H1 (cell line): Measurements from ENCODE around the gene CKAP5. TPM values are rescaled to one million over a fixed set of nuclear protein-coding genes. Genes with fewer than 3 reads are reported as not detected.
A peak's percentile ranks its signal among the peaks of the same experiment; 100 is the strongest.

Experiments used
- CTCF ChIA-PET: fragments of 300-600 bp; sonication (Branson Sonifier 250); formaldehyde crosslinking; loops from one replicate; lab custom pipeline; 2021; ENCODE audit not compliant: partially characterized antibody; lab: Charles Lee
- POLR2A ChIA-PET: fragments of 300-600 bp; sonication (Branson Sonifier 250); formaldehyde crosslinking; loops from one replicate; lab custom pipeline; 2021; ENCODE audit warnings: inconsistent platforms; ENCODE audit not compliant: partially characterized antibody; lab: Charles Lee
- DNase-seq, 2 experiments: peaks; one replicate each; pipeline versions ENCODE4 v3.0.0 to v3.0.0-alpha.2; 2010 to 2022; ENCODE audit warnings: low spot score in 2 of 2, low read depth in 1 of 2, mixed read lengths in 1 of 2
- FAIRE-seq: peaks from 2 replicates; lab custom pipeline; 2011; peaks lifted over from hg19 to GRCh38; lab: Jason Lieb, UNC
- H2AFZ ChIP-seq: 2 replicates; pipeline ENCODE4 v1.8.1; 2012; ENCODE audit warnings: low read length, inconsistent platforms
- H2AK5ac ChIP-seq: 2 replicates; pipeline ENCODE4 v1.6.1; 2013; ENCODE audit warnings: low read depth, low read length
- H2BK120ac ChIP-seq: replicated peaks from 2 replicates; pipeline ENCODE3; 2013; ENCODE audit warnings: low read depth, low read length, inconsistent platforms
- H2BK12ac ChIP-seq: 2 replicates; pipeline ENCODE4 v1.6.1; 2013; ENCODE audit warnings: low read depth, low read length
- H2BK15ac ChIP-seq: 2 replicates; pipeline ENCODE4 v1.6.1; 2013; ENCODE audit warnings: low read length
- H2BK20ac ChIP-seq: 2 replicates; pipeline ENCODE4 v1.6.1; 2013; ENCODE audit warnings: low read length
- H2BK5ac ChIP-seq: 2 replicates; pipeline ENCODE4 v1.6.1; 2013; ENCODE audit warnings: low read depth, low read length
- H3K14ac ChIP-seq: 2 replicates; pipeline ENCODE4 v1.6.1; 2013; ENCODE audit warnings: inconsistent platforms; ENCODE audit not compliant: insufficient read length
- H3K18ac ChIP-seq: 2 replicates; pipeline ENCODE4 v1.6.1; 2013; ENCODE audit warnings: low read length; ENCODE audit errors: extremely low read depth
- H3K23ac ChIP-seq: 2 replicates; pipeline ENCODE4 v1.6.1; 2013; ENCODE audit warnings: inconsistent platforms; ENCODE audit not compliant: insufficient read length
- H3K23me2 ChIP-seq: 2 replicates; pipeline ENCODE4 v1.6.1; 2013; ENCODE audit warnings: low read depth, low read length
- H3K27ac ChIP-seq: 2 replicates; pipeline ENCODE4 v1.6.1; 2011; ENCODE audit warnings: low read depth, low read length, inconsistent platforms
- H3K27me3 ChIP-seq, 4 experiments: replicated peaks in 1 of 4; 1 replicate in 1 of 4; 2 replicates in 3 of 4; pipeline versions ENCODE4 v1.6.1 to v1.8.1; 2011 to 2013; ENCODE audit warnings: low read length in 3 of 4, mild to moderate bottlenecking in 3 of 4, inconsistent platforms in 2 of 4, mixed read lengths in 2 of 4, moderate library complexity in 1 of 4; ENCODE audit not compliant: control insufficient read depth in 3 of 4, insufficient read depth in 3 of 4; ENCODE audit errors: extremely low read depth in 1 of 4
- H3K36me3 ChIP-seq, 4 experiments: 2 replicates each; pipeline versions ENCODE4 v1.6.1 to v1.8.1; 2011 to 2013; ENCODE audit warnings: mild to moderate bottlenecking in 4 of 4, low read length in 3 of 4, moderate library complexity in 2 of 4, control low read depth in 1 of 4, inconsistent platforms in 1 of 4; ENCODE audit not compliant: insufficient read depth in 4 of 4, control insufficient read depth in 2 of 4
- H3K4ac ChIP-seq: replicated peaks from 2 replicates; pipeline ENCODE3; 2013; ENCODE audit warnings: low read length, low read depth, mixed read lengths, inconsistent platforms; ENCODE audit not compliant: insufficient read length
- H3K4me1 ChIP-seq, 4 experiments: replicated peaks in 1 of 4; 1 replicate in 1 of 4; 2 replicates in 3 of 4; pipeline versions ENCODE4 v1.6.1 to v1.8.1; 2011 to 2013; ENCODE audit warnings: low read length in 3 of 4, inconsistent platforms in 2 of 4, mixed read lengths in 1 of 4; ENCODE audit not compliant: insufficient read depth in 4 of 4, control insufficient read depth in 3 of 4
- H3K4me2 ChIP-seq, 2 experiments: 2 replicates each; pipeline versions ENCODE4 v1.6.1 to v1.8.1; 2011 to 2013; ENCODE audit warnings: low read depth in 2 of 2, low read length in 2 of 2, control low read depth in 1 of 2, inconsistent platforms in 1 of 2, mild to moderate bottlenecking in 1 of 2; ENCODE audit not compliant: insufficient read depth in 1 of 2
- H3K4me3 ChIP-seq, 4 experiments: fragments of 200-600, 300-600 bp in 1 of 4; sonication (generic), shearing (Covaris generic), sonication (Bioruptor Twin) in 1 of 4; 2 replicates each; pipeline versions ENCODE4 v1.5.1 to v1.8.1; 2011 to 2016; ENCODE audit warnings: low read length in 4 of 4, low read depth in 3 of 4, control low read depth in 2 of 4, inconsistent platforms in 2 of 4, mild to moderate bottlenecking in 2 of 4, mixed read lengths in 1 of 4, moderate library complexity in 1 of 4; ENCODE audit not compliant: insufficient read depth in 2 of 4; ENCODE audit errors: extremely low read depth in 1 of 4
- H3K56ac ChIP-seq: replicated peaks from 2 replicates; pipeline ENCODE3; 2013; ENCODE audit warnings: low read depth, mild to moderate bottlenecking, mixed read lengths, low read length, inconsistent platforms; ENCODE audit not compliant: insufficient read length
- H3K79me1 ChIP-seq: 2 replicates; pipeline ENCODE4 v1.6.1; 2013; ENCODE audit warnings: low read depth, low read length, control low read depth
- H3K79me2 ChIP-seq, 2 experiments: 2 replicates each; pipeline versions ENCODE4 v1.6.1 to v1.8.1; 2012 to 2013; ENCODE audit warnings: low read length in 2 of 2, mild to moderate bottlenecking in 2 of 2, inconsistent platforms in 1 of 2; ENCODE audit not compliant: insufficient read depth in 2 of 2, control insufficient read depth in 1 of 2
- H3K9ac ChIP-seq, 4 experiments: replicated peaks in 1 of 4; 1 replicate in 1 of 4; 2 replicates in 3 of 4; pipeline versions ENCODE4 v1.6.1 to v1.8.1; 2011 to 2013; ENCODE audit warnings: low read depth in 3 of 4, low read length in 3 of 4, control low read depth in 2 of 4, mild to moderate bottlenecking in 2 of 4, moderate library complexity in 2 of 4, inconsistent platforms in 1 of 4; ENCODE audit errors: extremely low read depth in 1 of 4
- H3K9me3 ChIP-seq, 2 experiments: 2 replicates each; pipeline versions ENCODE4 v1.6.1 to v1.8.1; 2012 to 2013; ENCODE audit warnings: mild to moderate bottlenecking in 2 of 2, moderate library complexity in 2 of 2, control low read depth in 1 of 2, inconsistent platforms in 1 of 2, low read depth in 1 of 2, low read length in 1 of 2, mixed read lengths in 1 of 2; ENCODE audit not compliant: insufficient read depth in 2 of 2
- H4K20me1 ChIP-seq, 2 experiments: replicated peaks in 1 of 2; 2 replicates each; pipeline versions ENCODE3 to v1.8.1; 2011 to 2013; ENCODE audit warnings: inconsistent platforms in 2 of 2, low read length in 2 of 2, mild to moderate bottlenecking in 1 of 2; ENCODE audit not compliant: insufficient read depth in 2 of 2, control insufficient read depth in 1 of 2
- H4K5ac ChIP-seq: 2 replicates; pipeline ENCODE4 v1.6.1; 2013; ENCODE audit warnings: low read length, low read depth, mixed read lengths, inconsistent platforms; ENCODE audit not compliant: insufficient read length
- H4K8ac ChIP-seq: 2 replicates; pipeline ENCODE4 v1.8.0; 2013; ENCODE audit warnings: mild to moderate bottlenecking, moderate library complexity, low read length, inconsistent platforms; ENCODE audit not compliant: insufficient read depth; ENCODE audit errors: extremely low read depth
- H4K91ac ChIP-seq: replicated peaks from 2 replicates; pipeline ENCODE3; 2013; ENCODE audit warnings: low read length, mixed read lengths, inconsistent platforms; ENCODE audit not compliant: insufficient read length
- BCL11A ChIP-seq, 2 experiments: IDR thresholded peaks; one replicate each; pipeline ENCODE4 v1.6.1; 2011; ENCODE audit warnings: low read depth in 2 of 2, low read length in 2 of 2, mild to moderate bottlenecking in 2 of 2
- CBX5 ChIP-seq: fragments of 300-800, 300-1000 bp; sonication (generic); IDR thresholded peaks from 2 replicates; pipeline ENCODE4 v1.7.1; 2016; ENCODE audit warnings: antibody characterized with exemption, low read length, low read depth
- CBX8 ChIP-seq: fragments of 300-800, 300-1000 bp; sonication (generic); IDR thresholded peaks from 2 replicates; pipeline ENCODE4 v1.7.1; 2016; ENCODE audit warnings: low read depth, low read length, borderline replicate concordance
- CHD2 ChIP-seq: IDR thresholded peaks from 2 replicates; pipeline ENCODE4 v1.6.1; 2012; ENCODE audit warnings: low read length, improper control_type of control experiment
- CREB1 ChIP-seq: IDR thresholded peaks from 2 replicates; pipeline ENCODE4 v1.6.1; 2012; ENCODE audit warnings: inconsistent platforms
- EP300 ChIP-seq, 2 experiments: IDR thresholded peaks; 1 replicate in 1 of 2; 2 replicates in 1 of 2; pipeline ENCODE4 v1.6.1; 2011 to 2012; ENCODE audit warnings: low read depth in 2 of 2, low read length in 2 of 2, mild to moderate bottlenecking in 2 of 2, borderline replicate concordance in 1 of 2, inconsistent platforms in 1 of 2, moderate library complexity in 1 of 2
- KDM4A ChIP-seq: IDR thresholded peaks from one replicate; pipeline ENCODE4 v1.7.1; 2012; ENCODE audit warnings: low read depth, mild to moderate bottlenecking, moderate library complexity, low read length, inconsistent platforms; ENCODE audit not compliant: severe bottlenecking
- MAFK ChIP-seq: IDR thresholded peaks from 2 replicates; pipeline ENCODE4 v1.6.1; 2012; ENCODE audit warnings: low read depth, mild to moderate bottlenecking, improper control_type of control experiment, low read length
- NRF1 ChIP-seq: IDR thresholded peaks from 2 replicates; pipeline ENCODE4 v1.6.1; 2011; ENCODE audit warnings: mild to moderate bottlenecking, low read depth, low read length, improper control_type of control experiment
- RBBP5 ChIP-seq: IDR thresholded peaks from 2 replicates; pipeline ENCODE4 v1.7.1; 2012; ENCODE audit warnings: low read depth, mild to moderate bottlenecking, inconsistent platforms, low read length, moderate library complexity, borderline replicate concordance
- SIX5 ChIP-seq: IDR thresholded peaks from 2 replicates; pipeline ENCODE4 v1.6.1; 2011; ENCODE audit warnings: mild to moderate bottlenecking, low read depth, low read length
- SP2 ChIP-seq: IDR thresholded peaks from 2 replicates; pipeline ENCODE4 v1.6.1; 2012; ENCODE audit warnings: mild to moderate bottlenecking, low read length, inconsistent platforms
- TBP ChIP-seq: IDR thresholded peaks from 2 replicates; pipeline ENCODE4 v1.6.1; 2011; ENCODE audit warnings: low read depth, low read length, improper control_type of control experiment
- TCF12 ChIP-seq: IDR thresholded peaks from 2 replicates; pipeline ENCODE4 v1.6.1; 2011; ENCODE audit warnings: low read depth, mild to moderate bottlenecking, low read length
- ZNF274 ChIP-seq: IDR thresholded peaks from 2 replicates; pipeline ENCODE4 v1.7.0; 2012; ENCODE audit warnings: low read length, borderline replicate concordance; ENCODE audit errors: extremely low read depth
- WGBS, 2 experiments: shearing (Covaris generic) in 1 of 2; methylation state at CpG; one replicate each; pipeline versions ENCODE4 v1.1.6 to v1.1.7; 2013 to 2015; ENCODE audit warnings: low lambda C conversion rate in 2 of 2, mixed read lengths in 2 of 2, inconsistent platforms in 1 of 2, low coverage in 1 of 2, missing lambda C conversion rate in 1 of 2; ENCODE audit not compliant: insufficient replicate concordance in 2 of 2, insufficient coverage in 1 of 2, insufficient read length in 1 of 2; ENCODE audit errors: extremely low coverage in 1 of 2, missing lambda C conversion rate in 1 of 2; 5-methylcytosine and 5-hydroxymethylcytosine counted together
- polyA plus RNA-seq, 7 experiments: library from polyadenylated mRNA; depleted of rRNA in 3 of 7; stranded (reverse) in 5 of 7; unstranded in 2 of 7; fragments of >200 nt in 5 of 7; fragments of 200-250 nt in 2 of 7; gene quantifications; 1 replicate in 5 of 7; 2 replicates in 1 of 7; 4 replicates in 1 of 7; pipeline versions ENCODE4 v1.2.1 to v1.2.3, GENCODE V29; 2011 to 2013; ENCODE audit warnings: missing spikeins in 2 of 7, mixed read lengths in 2 of 7
- total RNA-seq: library from RNA; stranded (reverse); fragmentation: NEBNext Ultra II Directional; extraction: Animal tissue kit (Norgen Biotek cat#: 25700); gene quantifications from 2 replicates; pipeline ENCODE4 v1.2.1, GENCODE V29; 2021

CKAP5 gene
- total and polyA plus RNA-seq, 2 of the 8 experiments (the other 6 are each of a cell fraction or from before 2014, with no cell fraction given), result 64.8 to 185 TPM

GRCh38 chr11:46895821-46896220, 49.7 kb upstream of the CKAP5 start:
- no peak for FAIRE-seq
- DNase-seq, result no peak
- Histone ChIP-seq H3K9me3 (peaks cover 4 to 8% of the 10 kb centered on the region in 2 experiments; a peak in 2 of 4 replicates), H3K56ac (no peak overlapping the region), H2BK12ac (no peak overlapping the region), H3K4ac (no peak overlapping the region), H3K23ac (no peak overlapping the region), H3K79me1 (no peaks in the 10 kb centered on the region), H3K27ac (no peak overlapping the region), H4K91ac (no peak overlapping the region), H4K8ac (peak overlapping the region; percentile 9; the same call in 1 of the 2 replicates), H4K5ac (no peak overlapping the region), H4K20me1 (peaks cover 0 to 6% of the 10 kb centered on the region in 2 experiments), H3K4me2 (no peak overlapping the region), H3K79me2 (no peaks in the 10 kb centered on the region), H3K14ac (no peak overlapping the region), H2AK5ac (no peak overlapping the region), H2BK5ac (no peak overlapping the region), H3K36me3 (peaks cover 2 to 24% (median 16%) of the 10 kb centered on the region in 4 experiments; a peak in 7 of 8 replicates), H3K23me2 (peaks cover 2% of the 10 kb centered on the region; the same call in 1 of the 2 replicates), H3K4me1 (0 out of 7 replicates have a peak, but pooled peaks cover 0 to 2% (median 0%) of the 10 kb centered on the region in 4 experiments), H3K9ac (no peak overlapping the region), H2BK120ac (no peak overlapping the region), H3K4me3 (no peak overlapping the region), H3K18ac (no peak overlapping the region), H2AFZ (no peak overlapping the region), H2BK20ac (no peak overlapping the region), H2BK15ac (no peak overlapping the region), H3K27me3 (no peaks in the 10 kb centered on the region)
- ChIA-PET POLR2A (interaction anchor here (1.3 to 1.6 kb wide), 3 partner anchors 11 to 258 kb away, joined by 3 to 6 read pairs (median 5); no protein-coding TSS in a partner anchor), CTCF (interaction anchor here (0.6 to 7.4 kb wide), 19 partner anchors 11 to 271 kb away, joined by 3 to 66 read pairs (median 4); partner anchors contain the start of gene LRP4)
- 91% methylated on average over 10 of the region's 10 CpGs; no CpG with 5 or more reads in 1 of the 2 experiments for WGBS, 2 experiments
- no peak for TF ChIP-seq NRF1
- no peak for TF ChIP-seq TCF12
- TF ChIP-seq CBX8, result no peak
- TF ChIP-seq SP2, result no peak
- no peak for TF ChIP-seq CBX5
- TF ChIP-seq BCL11A (IDR thresholded peaks at IDR 0.05; ENCODE audit: low read depth in 2 of 2, low read length in 2 of 2), result no peak
- no peak for TF ChIP-seq SIX5
- TF ChIP-seq CREB1, result no peak
- TF ChIP-seq EP300 (IDR thresholded peaks at IDR 0.05; ENCODE audit: borderline replicate concordance in 1 of 2, low read depth in 2 of 2, low read length in 2 of 2), result no peak
- TF ChIP-seq MAFK, result no peak
- TF ChIP-seq ZNF274, result no peak
- no peak for TF ChIP-seq CHD2
- no peak for TF ChIP-seq RBBP5
- no peak for TF ChIP-seq TBP
- no peak for TF ChIP-seq KDM4A
